MM.1S (cell line): ENCODE measurements around the gene WASF2.

Experiments used
- CTCF ChIP-seq: fragments of 300-600 bp; sonication (generic); IDR thresholded peaks from 2 replicates; pipeline ENCODE4 v1.5.1; 2016; ENCODE audit warnings: antibody characterized with exemption, low read length, mixed read lengths
- EZH2 ChIP-seq: fragments of 300-600 bp; sonication (generic); optimal IDR thresholded peaks from 2 replicates; pipeline ENCODE3; 2017; ENCODE audit warnings: low read depth, mild to moderate bottlenecking, antibody characterized with exemption, low read length, mixed read lengths

- peak; percentile 35 for TF ChIP-seq CTCF
- no peak for TF ChIP-seq EZH2
Measured at GRCh38 chr1:27392778-27393635, 97.0 kb downstream of the WASF2 start.
